GM12872 (cell line): ENCODE data around the gene SRGAP2C.
"Not testable (repeated sequence)": the region's sequence is repeated elsewhere in the genome, so short reads cannot be mapped to it uniquely, and the experiment has no call there.

Experiments used
- CTCF ChIP-seq: IDR thresholded peaks from 3 replicates; pipeline ENCODE4 v1.5.1; 2011; ENCODE audit warnings: low read depth, mild to moderate bottlenecking, low read length, moderate library complexity; ENCODE audit not compliant: insufficient read depth

SRGAP2C gene

GRCh38 chr1:121184290-121185127, at the start of gene SRGAP2C, which contains the start of gene FAM72B:
Gene SRGAP2C, plus strand, starts transcription at chr1:121184975. Its CDS starts 2,472 bp downstream, at chr1:121187447.
Gene FAM72B, minus strand, starts transcription at chr1:121184340. Its CDS starts 851 bp downstream, at chr1:121183489.
- TF ChIP-seq CTCF = not testable (repeated sequence)

- TF ChIP-seq CTCF = no peak
These were observed 223.6 kb downstream of the SRGAP2C start for GRCh38 chr1:121408354-121408753.

- TF ChIP-seq CTCF = no peak
These were observed 229.0 kb downstream of the SRGAP2C start for GRCh38 chr1:121413821-121414220.

GRCh38 chr1:121414905-121415304, 230.1 kb downstream of the SRGAP2C start:
- no peak for TF ChIP-seq CTCF

GRCh38 chr1:121417325-121417923, 232.6 kb downstream of the SRGAP2C start:
- no peak for TF ChIP-seq CTCF

- TF ChIP-seq CTCF = no peak
These were observed 233.7 kb downstream of the SRGAP2C start for GRCh38 chr1:121418369-121419049.

GRCh38 chr1:121440993-121441392, 256.2 kb downstream of the SRGAP2C start:
- TF ChIP-seq CTCF = no peak
